NCI-H2196 (cell line): ENCODE results near the gene WASHC2A.
"Not testable (repeated sequence)": the region's sequence is repeated elsewhere in the genome, so short reads cannot be mapped to it uniquely, and the experiment has no call there.

Experiments
- DNase-seq: peaks from one replicate; lab custom pipeline; 2025; ENCODE audit not compliant: unreplicated experiment; lab: John Stamatoyannopoulos, UW

Gene WASHC2A, protein sequence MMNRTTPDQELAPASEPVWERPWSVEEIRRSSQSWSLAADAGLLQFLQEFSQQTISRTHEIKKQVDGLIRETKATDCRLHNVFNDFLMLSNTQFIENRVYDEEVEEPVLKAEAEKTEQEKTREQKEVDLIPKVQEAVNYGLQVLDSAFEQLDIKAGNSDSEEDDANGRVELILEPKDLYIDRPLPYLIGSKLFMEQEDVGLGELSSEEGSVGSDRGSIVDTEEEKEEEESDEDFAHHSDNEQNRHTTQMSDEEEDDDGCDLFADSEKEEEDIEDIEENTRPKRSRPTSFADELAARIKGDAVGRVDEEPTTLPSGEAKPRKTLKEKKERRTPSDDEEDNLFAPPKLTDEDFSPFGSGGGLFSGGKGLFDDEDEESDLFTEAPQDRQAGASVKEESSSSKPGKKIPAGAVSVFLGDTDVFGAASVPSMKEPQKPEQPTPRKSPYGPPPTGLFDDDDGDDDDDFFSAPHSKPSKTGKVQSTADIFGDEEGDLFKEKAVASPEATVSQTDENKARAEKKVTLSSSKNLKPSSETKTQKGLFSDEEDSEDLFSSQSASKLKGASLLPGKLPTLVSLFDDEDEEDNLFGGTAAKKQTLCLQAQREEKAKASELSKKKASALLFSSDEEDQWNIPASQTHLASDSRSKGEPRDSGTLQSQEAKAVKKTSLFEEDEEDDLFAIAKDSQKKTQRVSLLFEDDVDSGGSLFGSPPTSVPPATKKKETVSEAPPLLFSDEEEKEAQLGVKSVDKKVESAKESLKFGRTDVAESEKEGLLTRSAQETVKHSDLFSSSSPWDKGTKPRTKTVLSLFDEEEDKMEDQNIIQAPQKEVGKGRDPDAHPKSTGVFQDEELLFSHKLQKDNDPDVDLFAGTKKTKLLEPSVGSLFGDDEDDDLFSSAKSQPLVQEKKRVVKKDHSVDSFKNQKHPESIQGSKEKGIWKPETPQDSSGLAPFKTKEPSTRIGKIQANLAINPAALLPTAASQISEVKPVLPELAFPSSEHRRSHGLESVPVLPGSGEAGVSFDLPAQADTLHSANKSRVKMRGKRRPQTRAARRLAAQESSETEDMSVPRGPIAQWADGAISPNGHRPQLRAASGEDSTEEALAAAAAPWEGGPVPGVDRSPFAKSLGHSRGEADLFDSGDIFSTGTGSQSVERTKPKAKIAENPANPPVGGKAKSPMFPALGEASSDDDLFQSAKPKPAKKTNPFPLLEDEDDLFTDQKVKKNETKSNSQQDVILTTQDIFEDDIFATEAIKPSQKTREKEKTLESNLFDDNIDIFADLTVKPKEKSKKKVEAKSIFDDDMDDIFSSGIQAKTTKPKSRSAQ (N-terminal part only)

DNA sequence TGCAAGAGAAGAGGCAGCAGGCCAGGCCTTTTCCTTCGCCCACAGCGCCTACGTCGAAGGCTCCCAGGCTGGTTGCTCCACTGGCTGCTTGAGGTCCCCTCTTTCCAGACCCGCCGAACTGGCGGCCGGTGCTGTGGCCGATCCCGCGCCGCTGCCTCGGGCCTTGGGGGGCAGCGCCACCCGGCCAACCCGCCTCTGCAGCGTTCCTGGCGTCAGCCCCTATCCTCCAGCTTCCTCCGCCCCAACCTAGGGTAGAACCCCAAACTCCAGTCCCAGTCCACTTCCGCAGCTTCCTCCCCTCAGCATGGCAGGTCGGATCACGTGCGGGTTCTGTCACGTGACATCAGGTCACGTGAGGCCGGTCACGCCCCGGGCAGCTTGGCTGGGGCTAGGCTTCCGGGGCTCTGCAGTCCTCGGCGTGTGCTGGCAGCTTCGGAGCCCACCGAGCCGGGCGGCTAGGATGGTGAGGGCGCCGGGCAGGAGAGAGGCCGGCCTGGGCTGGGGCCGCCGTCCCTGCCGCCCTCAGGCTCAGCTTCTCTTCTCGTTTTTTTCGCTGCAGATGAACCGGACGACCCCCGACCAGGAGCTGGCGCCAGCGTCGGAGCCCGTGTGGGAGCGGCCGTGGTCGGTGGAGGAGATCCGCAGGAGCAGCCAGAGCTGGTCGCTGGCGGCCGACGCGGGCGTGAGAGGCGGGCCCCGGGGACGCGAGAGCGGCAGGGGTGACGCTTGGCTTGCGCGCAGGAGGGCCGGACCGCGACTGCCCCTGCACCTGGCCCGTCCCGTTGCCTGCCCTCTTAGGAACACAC, at the start of gene WASHC2A:
WASHC2A (plus strand) TSS at position 409 of the 806 bp plus-strand sequence; CDS start at position 461, 52 bp downstream.
- DNase-seq: peak; percentile 66

DNA sequence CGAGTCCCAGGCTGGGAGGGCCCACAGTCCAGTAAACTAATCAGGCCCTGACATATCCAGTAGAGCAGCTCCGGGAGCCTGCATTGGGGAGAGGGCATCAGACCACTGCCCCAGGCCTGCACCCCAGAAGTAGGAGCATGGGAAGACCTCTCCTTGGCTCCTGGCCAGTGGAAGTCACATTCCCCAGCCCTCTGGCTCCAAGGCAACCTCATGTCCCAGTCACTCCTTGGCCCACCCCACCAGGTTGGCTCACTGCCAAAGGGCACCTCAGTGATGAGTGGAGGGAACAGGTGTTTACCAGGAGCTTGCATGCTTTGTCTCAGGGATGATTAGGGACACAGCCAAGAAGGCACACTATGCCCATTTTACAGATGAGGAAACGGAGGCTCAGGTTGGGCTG, 48.5 kb upstream of the WASHC2A start:
- not testable (repeated sequence) for DNase-seq

GRCh38 chr10:50020451-50021024, 47.2 kb upstream of the WASHC2A start:
- DNase-seq: not testable (repeated sequence)

- no peak for DNase-seq
Measured at GRCh38 chr10:50021646-50022045, 46.1 kb upstream of the WASHC2A start.

DNA sequence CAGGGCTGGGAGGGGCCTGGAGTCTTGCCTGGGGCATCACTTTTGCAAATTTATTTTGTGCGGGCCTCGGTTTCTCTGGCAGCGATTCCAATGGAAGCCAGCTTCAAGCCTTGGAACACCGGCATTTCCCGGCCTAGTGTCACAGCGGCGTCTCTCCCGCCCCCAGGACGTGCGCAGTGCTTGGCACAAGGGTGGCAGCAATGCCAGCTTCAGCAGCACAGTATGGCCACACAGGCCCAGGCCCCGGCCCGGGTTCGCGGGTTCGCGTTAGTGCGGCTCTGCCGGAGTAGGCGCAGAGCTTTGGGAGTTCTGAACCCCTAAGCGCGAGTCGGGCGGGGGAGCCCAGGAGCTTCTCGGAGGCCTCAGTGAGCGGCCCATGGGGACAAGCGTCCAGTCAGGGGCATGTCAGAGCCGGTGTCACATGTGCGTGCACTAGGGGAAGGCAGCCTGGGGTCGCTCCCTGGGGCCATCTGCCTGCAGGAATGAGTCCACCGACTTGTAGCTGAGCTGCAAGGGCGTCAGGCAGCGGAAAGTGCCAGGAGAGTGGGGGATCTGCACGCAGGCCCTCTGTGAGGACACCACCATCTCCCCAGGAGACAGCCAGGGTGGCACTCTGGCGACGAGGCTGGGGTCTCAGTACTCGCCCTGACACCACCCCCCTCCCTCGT, 42.9 kb upstream of the WASHC2A start:
- not testable (repeated sequence) for DNase-seq

GRCh38 chr10:50025627-50026026, 42.1 kb upstream of the WASHC2A start:
- no peak for DNase-seq

GRCh38 chr10:50027195-50027594, 40.6 kb upstream of the WASHC2A start:
- no peak for DNase-seq

DNA sequence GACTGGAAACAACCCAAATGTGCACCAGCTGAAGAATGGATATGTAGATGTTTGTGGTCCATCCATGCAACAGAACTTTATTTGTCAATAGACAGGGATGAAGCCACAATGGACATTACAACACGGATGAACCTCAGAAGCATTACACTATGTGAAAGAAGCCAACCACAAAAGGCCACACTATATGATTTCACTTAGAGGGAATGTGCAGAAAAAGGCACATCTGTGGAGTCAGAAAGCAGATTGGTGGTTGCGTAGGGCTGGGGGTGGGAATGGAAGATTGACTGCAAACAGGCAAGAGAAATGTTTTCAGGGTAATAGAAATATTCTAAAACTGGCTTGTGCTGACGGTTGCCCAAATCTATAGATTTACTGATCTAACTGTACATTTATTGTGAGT, 34.3 kb upstream of the WASHC2A start:
- DNase-seq: no peak

- DNase-seq: not testable (repeated sequence)
Measured at GRCh38 chr10:50035337-50035736, 32.4 kb upstream of the WASHC2A start.

DNA sequence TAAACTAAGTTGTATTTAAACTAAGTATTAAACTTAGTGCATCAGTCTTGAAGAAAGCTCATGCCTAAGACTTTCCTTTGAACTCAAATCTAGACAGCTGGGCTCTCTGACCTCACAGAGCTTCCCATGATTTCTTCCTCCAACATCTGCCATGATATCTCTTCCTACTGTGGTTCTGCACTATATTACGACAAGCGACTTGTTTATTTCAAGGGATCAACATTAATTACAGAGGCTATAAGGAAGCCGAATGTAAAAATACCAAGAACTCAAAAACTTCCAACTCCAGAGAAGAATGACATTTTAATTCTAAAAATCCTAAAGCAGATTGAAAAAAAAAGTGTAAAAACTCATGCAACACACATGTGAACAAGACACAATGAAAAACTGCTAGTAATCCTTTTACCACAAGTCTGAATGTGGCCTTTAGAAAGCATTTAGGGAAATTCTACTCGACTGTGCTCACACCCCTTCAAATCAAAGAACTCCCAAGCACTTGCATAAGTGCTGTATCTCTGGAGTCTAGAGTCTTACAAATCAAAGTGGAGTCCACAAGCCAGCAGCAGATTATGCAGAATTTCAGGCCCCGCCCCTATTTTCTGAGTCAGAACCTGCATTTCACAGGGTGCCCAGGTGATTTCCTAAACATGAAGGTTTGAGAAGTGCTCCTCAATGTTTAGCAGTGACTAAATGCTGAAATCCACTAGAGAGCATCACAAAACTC, 22.7 kb upstream of the WASHC2A start:
- no peak for DNase-seq

DNA sequence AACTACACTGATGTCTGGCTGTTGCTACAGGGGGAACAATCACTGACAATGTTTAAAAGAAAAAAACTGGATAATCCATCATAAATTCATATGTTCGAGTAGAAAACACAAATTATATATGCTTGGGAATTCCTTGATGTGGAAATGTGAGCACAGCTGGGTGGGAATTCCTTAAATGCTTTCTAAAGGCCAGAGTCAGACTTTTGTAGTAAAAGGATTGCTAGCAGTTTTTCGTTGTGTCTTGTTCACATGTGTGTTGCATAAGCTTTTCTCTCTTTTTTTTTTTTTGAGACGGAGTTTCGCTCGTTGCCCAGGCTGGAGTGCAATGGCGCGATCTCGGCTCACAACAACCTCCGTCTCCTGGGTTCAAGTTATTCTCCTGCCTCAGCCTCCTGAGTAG, 21.3 kb upstream of the WASHC2A start:
- not testable (repeated sequence) for DNase-seq

DNA sequence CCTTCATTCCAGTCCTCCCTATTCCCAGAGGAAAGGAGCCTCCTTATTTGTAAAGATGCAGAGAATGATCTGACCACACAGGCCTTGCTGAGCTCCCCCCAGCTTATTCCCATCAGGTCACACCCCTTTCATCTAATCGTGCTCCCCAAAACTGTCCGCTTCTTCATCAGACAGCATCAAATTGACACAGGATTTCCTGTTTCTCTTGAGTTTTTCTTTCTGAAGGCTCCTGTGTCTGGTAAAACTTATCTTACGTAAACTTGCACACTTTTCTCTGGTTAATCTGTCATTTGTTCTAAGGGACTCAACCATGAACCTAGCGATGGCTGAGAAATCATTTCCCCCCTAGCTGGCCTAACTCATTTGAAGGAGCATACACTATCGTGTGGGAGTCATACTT, 20.2 kb upstream of the WASHC2A start:
- DNase-seq: not testable (repeated sequence)

GRCh38 chr10:50051995-50052660, 15.6 kb upstream of the WASHC2A start:
- DNase-seq: not testable (repeated sequence)

GRCh38 chr10:50052778-50053376, 14.9 kb upstream of the WASHC2A start:
- not testable (repeated sequence) for DNase-seq

DNA sequence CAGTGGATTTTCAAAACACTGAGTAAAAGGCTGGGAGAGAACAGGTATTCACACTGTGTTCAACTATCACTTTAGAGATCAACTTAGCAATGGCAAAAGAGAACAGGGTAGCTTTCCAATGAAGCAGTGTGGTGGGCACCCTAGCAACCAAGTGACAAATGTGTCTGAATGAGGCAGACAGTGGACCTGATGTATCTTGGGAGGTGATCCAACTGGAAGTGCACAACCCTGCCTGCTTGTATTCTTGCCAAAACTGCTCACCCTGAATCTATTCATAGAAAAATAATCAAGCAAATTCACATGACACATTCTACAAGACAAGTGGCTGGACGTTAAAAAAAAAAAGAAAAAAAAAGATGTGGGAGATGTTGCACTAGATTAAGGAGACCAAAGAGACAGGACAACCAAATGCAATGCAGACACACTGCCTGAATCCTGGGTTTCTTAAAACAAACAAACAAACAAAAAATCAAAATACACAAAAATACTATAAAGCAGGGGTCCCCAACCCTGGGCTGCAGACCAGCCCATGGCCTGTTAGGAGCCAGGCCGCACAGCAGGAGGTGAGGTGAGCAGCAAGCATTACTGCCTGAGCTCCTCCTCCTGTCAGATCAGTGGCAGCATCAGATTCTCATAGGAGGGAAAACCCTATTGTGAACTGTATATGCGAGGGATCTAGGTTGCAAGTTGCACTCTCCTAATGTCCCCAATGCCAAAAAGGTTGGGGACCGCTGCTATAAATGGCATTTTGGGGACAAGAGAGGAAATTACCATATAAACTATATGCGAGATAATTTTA, 12.1 kb upstream of the WASHC2A start:
- not testable (repeated sequence) for DNase-seq

DNA sequence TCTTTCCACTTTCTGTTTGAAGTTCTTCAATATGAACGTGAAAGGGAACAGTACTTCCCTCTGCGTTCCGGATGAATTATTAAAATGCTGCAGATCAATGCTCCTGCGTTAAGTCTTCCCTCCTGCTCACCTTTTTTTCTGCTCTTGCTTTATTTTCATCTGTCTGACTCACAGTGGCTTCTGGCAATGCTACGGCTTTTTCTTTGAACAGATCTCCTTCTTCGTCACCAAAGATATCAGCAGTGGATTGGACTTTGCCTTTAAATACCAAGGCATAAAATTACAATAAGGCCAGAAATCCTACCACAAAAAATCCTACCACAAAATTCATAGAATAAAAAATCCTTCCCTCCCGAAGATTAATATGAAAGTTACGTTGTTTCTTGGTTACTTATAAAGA, 11.1 kb upstream of the WASHC2A start:
- DNase-seq: not testable (repeated sequence)

- DNase-seq: not testable (repeated sequence)
Measured at GRCh38 chr10:50058727-50059126, 9.0 kb upstream of the WASHC2A start.
